Breast epithelium (tissue), 4 donors: ENCODE data around the gene BMPER. TPM values are rescaled to one million over a fixed set of nuclear protein-coding genes. Genes with fewer than 3 reads are reported as not detected.

Experiments
- DNase-seq, 2 donors: peaks; one replicate each; pipeline ENCODE4 v3.0.0-alpha.2; 2019; ENCODE audit warnings: low spot score in 2 of 2
- H3K27ac ChIP-seq, 2 donors: fragments of 200-600 bp; sonication (generic) in 1 of 2; one replicate each; pipeline ENCODE4 v1.5.1; 2016 to 2019; ENCODE audit warnings: mild to moderate bottlenecking in 1 of 2
- H3K27me3 ChIP-seq, 2 donors: fragments of 200-600 bp; sonication (generic) in 1 of 2; one replicate each; pipeline versions ENCODE4 v1.5.1 to v1.6.0; 2017 to 2019; ENCODE audit warnings: control low read depth in 1 of 2, mild to moderate bottlenecking in 1 of 2
- H3K36me3 ChIP-seq: fragments of 200-600 bp; one replicate; pipeline ENCODE4 v1.5.1; 2019
- H3K4me1 ChIP-seq, 2 donors: fragments of 200-600 bp; sonication (generic); one replicate each; pipeline ENCODE4 v1.5.1; 2016 to 2019; ENCODE audit warnings: control low read depth in 1 of 2
- H3K4me3 ChIP-seq, 3 donors: fragments of 200-600 bp; sonication (generic); 1 replicate in 2 of 3; 2 replicates in 1 of 3; pipeline ENCODE4 v1.5.1; 2016 to 2019; ENCODE audit warnings: mild to moderate bottlenecking in 3 of 3, moderate library complexity in 2 of 3
- H3K9me3 ChIP-seq, 2 donors: fragments of 200-600 bp; sonication (generic) in 1 of 2; one replicate each; pipeline ENCODE4 v1.5.1; 2016 to 2019; ENCODE audit warnings: control low read depth in 1 of 2
- CTCF ChIP-seq, 3 donors: fragments of 450-650 bp; IDR thresholded peaks; one replicate each; pipeline ENCODE4 v1.5.1; 2016 to 2017; ENCODE audit warnings: antibody characterized with exemption in 3 of 3, mild to moderate bottlenecking in 3 of 3, moderate library complexity in 3 of 3
- POLR2A ChIP-seq: fragments of 450-650 bp; IDR thresholded peaks from one replicate; pipeline ENCODE4 v1.6.1; 2016; ENCODE audit warnings: antibody characterized with exemption, mild to moderate bottlenecking, moderate library complexity
- POLR2AphosphoS5 ChIP-seq, 3 donors: sonication (generic); formaldehyde crosslinking; IDR thresholded peaks; one replicate each; pipeline ENCODE4 v1.6.1; 2017; ENCODE audit warnings: antibody characterized with exemption in 3 of 3
- intact Hi-C: fragments of 100-400 bp; cut with DNase I; formaldehyde crosslinking; loops from one replicate; pipeline ENCODE4 v1.15.1; 2023; ENCODE audit warnings: low total_unique reads
- total RNA-seq, 3 donors: library from RNA; depleted of rRNA; stranded (reverse); fragments of >200 nt; gene quantifications; one replicate each; pipeline ENCODE4 v1.1.0, GENCODE V29; 2016

The BMPER gene
- total RNA-seq, 3 donors from 2014 or later = 1.6 to 6.9 (median 2.0) TPM

GRCh38 chr7:33973231-33974015 lies 68.1 kb downstream of the BMPER start:
- TF ChIP-seq POLR2AphosphoS5 (IDR thresholded peaks at IDR 0.05) (no peak), CTCF (IDR thresholded peaks at IDR 0.05) (no peak), POLR2A (no peak)
- Histone ChIP-seq H3K4me1 (no peaks in the 10 kb centered on the region), H3K9me3 (no peaks in the 10 kb centered on the region), H3K36me3 (no peaks in the 10 kb centered on the region), H3K27me3 (no peaks in the 10 kb centered on the region), H3K4me3 (no peak overlapping the region), H3K27ac (no peak overlapping the region)
- intact Hi-C loops = no loop called here
- no peak for DNase-seq

- no peak for TF ChIP-seq CTCF (IDR thresholded peaks at IDR 0.05)
- no peak for TF ChIP-seq POLR2A
- intact Hi-C loops = no loop called here
- H3K27me3 ChIP-seq = no peaks in the 10 kb centered on the region
Measured at GRCh38 chr7:33979300-33979806, 74.0 kb downstream of the BMPER start.

GRCh38 chr7:33979807-33980355 lies 74.5 kb downstream of the BMPER start:
- Histone ChIP-seq H3K9me3 (no peaks in the 10 kb centered on the region), H3K36me3 (no peaks in the 10 kb centered on the region), H3K27me3 (no peaks in the 10 kb centered on the region), H3K27ac (no peak overlapping the region), H3K4me1 (no peaks in the 10 kb centered on the region), H3K4me3 (no peak overlapping the region)
- intact Hi-C loops = no loop called here
- TF ChIP-seq POLR2A (no peak), CTCF (IDR thresholded peaks at IDR 0.05) (no peak), POLR2AphosphoS5 (IDR thresholded peaks at IDR 0.05) (no peak)
- no peak for DNase-seq

More at GRCh38 chr7:33979300-33979806, 74.0 kb downstream of the BMPER start:
- H3K9me3 ChIP-seq = no peaks in the 10 kb centered on the region
- no peaks in the 10 kb centered on the region for H3K4me1 ChIP-seq
- no peak for DNase-seq
- no peak overlapping the region for H3K4me3 ChIP-seq
- H3K36me3 ChIP-seq = no peaks in the 10 kb centered on the region
- no peak overlapping the region for H3K27ac ChIP-seq

- no peak for DNase-seq
- Histone ChIP-seq H3K4me1 (no peaks in the 10 kb centered on the region), H3K36me3 (no peaks in the 10 kb centered on the region), H3K27me3 (no peaks in the 10 kb centered on the region), H3K4me3 (no peak overlapping the region), H3K9me3 (no peaks in the 10 kb centered on the region), H3K27ac (peak overlapping the region in 1 of 2 donors; percentile 48)
- intact Hi-C loops = no loop called here
- TF ChIP-seq CTCF (IDR thresholded peaks at IDR 0.05) = no peak
- TF ChIP-seq POLR2AphosphoS5 (IDR thresholded peaks at IDR 0.05) = no peak
- no peak for TF ChIP-seq POLR2A
Measured at GRCh38 chr7:33981226-33981625, 75.9 kb downstream of the BMPER start.
